Adrenal gland (tissue), 12 donors: ENCODE results near the gene KIRREL3. TPM values are rescaled to one million over a fixed set of nuclear protein-coding genes. Genes with fewer than 3 reads are reported as not detected.

Source experiments
- DNase-seq, 7 donors: peaks; one replicate each; pipeline ENCODE4 v3.0.0-alpha.2; 2019 to 2020
- H3K27ac ChIP-seq, 5 donors: fragments of 200-600 bp; sonication (generic) in 4 of 5; 1 replicate in 3 of 5; 2 replicates in 2 of 5; pipeline versions ENCODE4 v1.5.1 to v1.8.0; 2016 to 2020; ENCODE audit warnings: mild to moderate bottlenecking in 1 of 5
- H3K27me3 ChIP-seq: fragments of 200-600 bp; 2 replicates; pipeline ENCODE4 v1.8.0; 2021
- H3K36me3 ChIP-seq, 2 donors: fragments of 200-600 bp; replicated peaks in 1 of 2; 1 replicate in 1 of 2; 2 replicates in 1 of 2; pipeline versions ENCODE4 v1.5.1 to v1.8.0; 2018 to 2022
- H3K4me1 ChIP-seq, 2 donors: fragments of 200-600 bp; replicated peaks in 1 of 2; 1 replicate in 1 of 2; 2 replicates in 1 of 2; pipeline versions ENCODE4 v1.5.1 to v1.8.0; 2018 to 2021
- H3K4me3 ChIP-seq, 4 donors: fragments of 200-600 bp; sonication (generic) in 3 of 4; one replicate each; pipeline ENCODE4 v1.5.1; 2016 to 2018
- H3K9me3 ChIP-seq, 3 donors: fragments of 200-600 bp; sonication (generic) in 1 of 3; replicated peaks in 1 of 3; 1 replicate in 2 of 3; 2 replicates in 1 of 3; pipeline versions ENCODE4 v1.5.1 to v1.8.0; 2016 to 2021
- CTCF ChIP-seq, 6 experiments: fragments of 450-650 bp in 4 of 6; fragments of 200-600 bp in 2 of 6; sonication (generic) in 1 of 6; IDR thresholded peaks; 1 replicate in 5 of 6; 2 replicates in 1 of 6; pipeline versions ENCODE4 v1.5.1 to v1.8.0; 2016 to 2021; ENCODE audit warnings: antibody characterized with exemption in 6 of 6, mild to moderate bottlenecking in 2 of 6, moderate library complexity in 1 of 6
- POLR2A ChIP-seq, 2 donors: fragments of 450-650 bp; IDR thresholded peaks; one replicate each; pipeline ENCODE4 v1.6.1; 2017; ENCODE audit warnings: antibody characterized with exemption in 2 of 2, mild to moderate bottlenecking in 2 of 2, moderate library complexity in 1 of 2
- WGBS, 4 donors: extraction: QIAGEN DNeasy Blood & Tissue Kit in 2 of 4; methylation state at CpG; one replicate each; pipeline versions ENCODE4 v1.1.5 to v1.1.7; 2013 to 2017; 5-methylcytosine and 5-hydroxymethylcytosine counted together
- intact Hi-C, 2 donors: fragments of 100-400 bp; cut with DNase I; formaldehyde crosslinking; loops; one replicate each; pipeline versions ENCODE4 v1.14.1 to v1.15.0; 2022 to 2023
- polyA plus RNA-seq, 3 donors: library from polyadenylated mRNA; stranded (reverse); fragments of 200-250 nt in 2 of 3; fragments of 350-450 nt in 1 of 3; fragmentation: Illumina TruSeq in 1 of 3; extraction: RNeasy Lipid Tissue Mini Kit (QIAGEN cat#74804) in 1 of 3; gene quantifications; one replicate each; pipeline ENCODE4 v1.2.3, GENCODE V29; 2013 to 2014
- total RNA-seq, 9 donors: library from RNA; depleted of rRNA in 4 of 9; stranded (reverse); fragments of >200 nt in 4 of 9; fragments of 120-200 nt in 1 of 9; fragmentation: NEBNext Ultra II Directional in 1 of 9; extraction: Animal tissue kit (Norgen Biotek cat#: 25700) in 1 of 9; gene quantifications; one replicate each; pipeline versions ENCODE4 v1.1.0 to v1.2.4, GENCODE V29; 2013 to 2023
- donor health status: healthy with polysubstance abuse.
- donor health status: Bipolar disorder and iron deficiency.
- donor health status: DM: yes; HTN: yes; CAD: no.
- donor health status: DM: no; HTN: no; CAD: no.
- donor health status: DM: no; HTN: no; CAD: no.
- donor health status: DM: yes; HTN: yes; CAD: no.

The KIRREL3 gene
- total and polyA plus RNA-seq, 12 donors, result 0.07 to 4.1 (median 0.64) TPM; not detected in 1

GRCh38 chr11:126604461-126604860 lies 396.1 kb downstream of the KIRREL3 start:
- intact Hi-C loops, result no loop called here
- H3K9me3 ChIP-seq, result no peaks in the 10 kb centered on the region
- TF ChIP-seq CTCF (IDR thresholded peaks at IDR 0.05) (no peak), POLR2A (IDR thresholded peaks at IDR 0.05) (no peak)
- DNase-seq, result no peak
- H3K4me3 ChIP-seq, result no peak overlapping the region
- no peaks in the 10 kb centered on the region for H3K4me1 ChIP-seq
- H3K36me3 ChIP-seq, result no peaks in the 10 kb centered on the region
- 70 to 95% (median 79%) methylated on average over 6 to 7 of the region's 7 CpGs for WGBS, 4 donors
- no peak overlapping the region for H3K27ac ChIP-seq
- H3K27me3 ChIP-seq, result no peaks in the 10 kb centered on the region

GRCh38 chr11:126603486-126603885 lies 397.1 kb downstream of the KIRREL3 start:
- Histone ChIP-seq H3K4me1 (no peaks in the 10 kb centered on the region), H3K36me3 (no peaks in the 10 kb centered on the region), H3K27me3 (no peaks in the 10 kb centered on the region), H3K27ac (no peak overlapping the region), H3K4me3 (no peak overlapping the region), H3K9me3 (no peaks in the 10 kb centered on the region)
- intact Hi-C loops, result no loop called here
- no peak for DNase-seq
- 73 to 96% (median 87%) methylated on average over 3 to 6 of the region's 6 CpGs for WGBS, 4 donors
- TF ChIP-seq POLR2A (IDR thresholded peaks at IDR 0.05) (no peak), CTCF (IDR thresholded peaks at IDR 0.05) (no peak)

GRCh38 chr11:126602993-126603392 lies 397.6 kb downstream of the KIRREL3 start:
- no peak overlapping the region for H3K27ac ChIP-seq
- H3K4me3 ChIP-seq, result no peak overlapping the region
- no peaks in the 10 kb centered on the region for H3K9me3 ChIP-seq
- intact Hi-C loops, result no loop called here
- H3K27me3 ChIP-seq, result no peaks in the 10 kb centered on the region
- no peaks in the 10 kb centered on the region for H3K36me3 ChIP-seq
- no peaks in the 10 kb centered on the region for H3K4me1 ChIP-seq
- no peak for TF ChIP-seq CTCF (IDR thresholded peaks at IDR 0.05)
- TF ChIP-seq POLR2A (IDR thresholded peaks at IDR 0.05), result no peak
- no peak for DNase-seq
- WGBS, 4 donors, result 56 to 75% (median 69%) methylated on average over 3 to 6 of the region's 6 CpGs

GRCh38 chr11:126602349-126602940 lies 398.1 kb downstream of the KIRREL3 start:
- DNase-seq, result no peak
- H3K36me3 ChIP-seq, result no peaks in the 10 kb centered on the region
- TF ChIP-seq CTCF (IDR thresholded peaks at IDR 0.05) (no peak), POLR2A (IDR thresholded peaks at IDR 0.05) (no peak)
- H3K27ac ChIP-seq, result no peak overlapping the region
- 71 to 78% (median 74%) methylated on average over 11 to 12 of the region's 12 CpGs for WGBS, 4 donors
- no peaks in the 10 kb centered on the region for H3K27me3 ChIP-seq
- no peaks in the 10 kb centered on the region for H3K9me3 ChIP-seq
- intact Hi-C loops, result no loop called here
- no peaks in the 10 kb centered on the region for H3K4me1 ChIP-seq
- H3K4me3 ChIP-seq, result no peak overlapping the region
